HepG2 (cell line): ENCODE results near the gene SLC16A4. TPM values are rescaled to one million over a fixed set of nuclear protein-coding genes. Genes with fewer than 3 reads are reported as not detected.

ENCODE experiments used
- ASH2L ChIP-seq: fragments of 300-600, 200-600 bp; sonication (generic); IDR thresholded peaks from 2 replicates; pipeline ENCODE4 v1.7.0; 2017; ENCODE audit warnings: low read depth, mild to moderate bottlenecking, moderate library complexity, mixed read lengths, low read length; ENCODE audit not compliant: insufficient read length
- DNMT3B ChIP-seq: conservative IDR thresholded peaks from 2 replicates; pipeline ENCODE4 v1.6.1; 2016; ENCODE audit warnings: missing biosample characterization, control low read depth
- ERF ChIP-seq: IDR thresholded peaks from 2 replicates; pipeline ENCODE4 v1.6.1; 2018; ENCODE audit warnings: missing biosample characterization, missing genetic modification reagents
- HNRNPL ChIP-seq: fragments of 200-400 bp; formaldehyde crosslinking; IDR thresholded peaks from 2 replicates; pipeline ENCODE4 v1.6.1; 2017; ENCODE audit warnings: mild to moderate bottlenecking, low read depth, low read length
- JARID2 ChIP-seq: sonication (generic); formaldehyde crosslinking; IDR thresholded peaks from 2 replicates; pipeline ENCODE4 v1.8.1; 2023; ENCODE audit warnings: missing genetic modification reagents, inconsistent platforms; ENCODE audit not compliant: insufficient replicate concordance
- KLF16 ChIP-seq, 2 experiments: sonication (generic) in 1 of 2; formaldehyde crosslinking in 1 of 2; IDR thresholded peaks; 2 replicates each; pipeline versions ENCODE4 v1.6.1 to v1.8.0; 2016 to 2023; ENCODE audit warnings: missing genetic modification reagents in 2 of 2, missing compliant biosample characterization in 1 of 2
- MTA3 ChIP-seq: sonication (generic); formaldehyde crosslinking; IDR thresholded peaks from 2 replicates; pipeline ENCODE4 v1.4.0; 2020; ENCODE audit warnings: missing genetic modification reagents
- NKX3-1 ChIP-seq: sonication (generic); formaldehyde crosslinking; IDR thresholded peaks from 2 replicates; pipeline ENCODE4 v1.5.0; 2020; ENCODE audit warnings: missing genetic modification reagents
- POLR2AphosphoS5 ChIP-seq: IDR thresholded peaks from 2 replicates; pipeline ENCODE4 v1.6.1; 2012; ENCODE audit warnings: low read depth, low read length
- SRSF1 ChIP-seq: fragments of 200-400 bp; formaldehyde crosslinking; optimal IDR thresholded peaks from 2 replicates; pipeline ENCODE3; 2017; ENCODE audit warnings: mild to moderate bottlenecking, low read depth, low read length, moderate library complexity
- TMF1 ChIP-seq: sonication (generic); formaldehyde crosslinking; IDR thresholded peaks from 2 replicates; pipeline ENCODE4 v1.8.1; 2022; ENCODE audit warnings: low read depth, missing genetic modification reagents
- ZFYVE20 ChIP-seq: sonication (generic); formaldehyde crosslinking; IDR thresholded peaks from 2 replicates; pipeline ENCODE4 v1.8.0; 2023; ENCODE audit warnings: low read depth, mild to moderate bottlenecking, moderate library complexity, missing genetic modification reagents, borderline replicate concordance
- ZNF20 ChIP-seq: sonication (generic); formaldehyde crosslinking; IDR thresholded peaks from 2 replicates; pipeline ENCODE4 v1.4.0; 2020; ENCODE audit warnings: mild to moderate bottlenecking, moderate library complexity, missing genetic modification reagents
- ZNF232 ChIP-seq: sonication (generic); formaldehyde crosslinking; IDR thresholded peaks from 2 replicates; pipeline ENCODE4 v1.4.0; 2020; ENCODE audit warnings: missing genetic modification reagents, borderline replicate concordance
- ZNF264 ChIP-seq: sonication (generic); formaldehyde crosslinking; IDR thresholded peaks from 2 replicates; pipeline ENCODE4 v1.4.0; 2020; ENCODE audit warnings: missing genetic modification reagents
- ZNF446 ChIP-seq: sonication (generic); formaldehyde crosslinking; IDR thresholded peaks from 2 replicates; pipeline ENCODE4 v1.5.0; 2020; ENCODE audit warnings: mild to moderate bottlenecking, missing genetic modification reagents
- ZNF547 ChIP-seq: sonication (generic); formaldehyde crosslinking; IDR thresholded peaks from 2 replicates; pipeline ENCODE4 v1.5.1; 2020; ENCODE audit warnings: mild to moderate bottlenecking, missing genetic modification reagents
- ZNF879 ChIP-seq: sonication (generic); formaldehyde crosslinking; IDR thresholded peaks from 2 replicates; pipeline ENCODE4 v1.8.1; 2023; ENCODE audit warnings: missing genetic modification reagents
- ZSCAN9 ChIP-seq: IDR thresholded peaks from 2 replicates; pipeline ENCODE4 v1.6.1; 2016; ENCODE audit warnings: borderline replicate concordance
- polyA plus RNA-seq, 8 experiments: library from polyadenylated mRNA; depleted of rRNA in 3 of 8; stranded (reverse) in 7 of 8; unstranded in 1 of 8; fragments of >200 nt; fragmentation: Illumina TruSeq in 4 of 8; extraction: Trizol in 4 of 8; gene quantifications; 2 replicates each; pipeline versions ENCODE4 v1.2.1 to v1.2.3, GENCODE V29; 2011 to 2016; ENCODE audit warnings: low read depth in 4 of 8, missing spikeins in 1 of 8, mixed read lengths in 1 of 8; ENCODE audit not compliant: insufficient read depth in 1 of 8
- total RNA-seq, 5 experiments: library from RNA; depleted of rRNA; stranded (reverse); fragments of >200 nt; fragmentation: Illumina TruSeq; extraction: Trizol; gene quantifications; 2 replicates each; pipeline ENCODE4 v1.2.3, GENCODE V29; 2016; ENCODE audit warnings: low read depth in 1 of 5
- TF ChIP-seq, protein P1 (sequence below): sonication (generic); formaldehyde crosslinking; IDR thresholded peaks from 2 replicates; pipeline ENCODE4 v1.8.1; 2023; ENCODE audit warnings: mild to moderate bottlenecking, moderate library complexity, missing genetic modification reagents
- TF ChIP-seq, protein P2 (sequence below): sonication (generic); formaldehyde crosslinking; conservative IDR thresholded peaks from 2 replicates; pipeline ENCODE4 v1.8.0; 2022; ENCODE audit warnings: missing genetic modification reagents
- TF ChIP-seq, protein P3 (sequence below), 2 experiments: sonication (generic) in 1 of 2; formaldehyde crosslinking in 1 of 2; IDR thresholded peaks; 2 replicates each; pipeline versions ENCODE4 v1.6.1 to v1.9.0; 2014 to 2022; ENCODE audit warnings: antibody characterized with exemption in 1 of 2, borderline replicate concordance in 1 of 2, inconsistent platforms in 1 of 2, low read depth in 1 of 2, missing genetic modification reagents in 1 of 2

SLC16A4 gene
- total and polyA plus RNA-seq, 2 of the 13 experiments (the other 11 are each of a cell fraction or from before 2014, with no cell fraction given): 1.1 to 1.5 TPM

DNA sequence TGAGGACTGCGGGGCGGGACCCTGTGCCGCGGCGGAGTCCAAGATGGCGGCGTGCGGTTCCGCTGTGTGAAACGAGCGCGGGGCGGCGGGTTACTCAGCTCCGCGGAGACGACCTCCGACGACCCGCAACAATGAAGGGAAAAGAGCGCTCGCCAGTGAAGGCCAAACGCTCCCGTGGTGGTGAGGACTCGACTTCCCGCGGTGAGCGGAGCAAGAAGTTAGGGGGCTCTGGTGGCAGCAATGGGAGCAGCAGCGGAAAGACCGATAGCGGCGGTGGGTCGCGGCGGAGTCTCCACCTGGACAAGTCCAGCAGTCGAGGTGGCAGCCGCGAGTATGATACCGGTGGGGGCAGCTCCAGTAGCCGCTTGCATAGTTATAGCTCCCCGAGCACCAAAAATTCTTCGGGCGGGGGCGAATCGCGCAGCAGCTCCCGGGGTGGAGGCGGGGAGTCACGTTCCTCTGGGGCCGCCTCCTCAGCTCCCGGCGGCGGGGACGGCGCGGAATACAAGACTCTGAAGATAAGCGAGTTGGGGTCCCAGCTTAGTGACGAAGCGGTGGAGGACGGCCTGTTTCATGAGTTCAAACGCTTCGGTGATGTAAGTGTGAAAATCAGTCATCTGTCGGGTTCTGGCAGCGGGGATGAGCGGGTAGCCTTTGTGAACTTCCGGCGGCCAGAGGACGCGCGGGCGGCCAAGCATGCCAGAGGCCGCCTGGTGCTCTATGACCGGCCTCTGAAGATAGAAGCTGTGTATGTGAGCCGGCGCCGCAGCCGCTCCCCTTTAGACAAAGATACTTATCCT lies 51.2 kb downstream of the SLC16A4 start (continued):
- TF ChIP-seq, protein P1, sequence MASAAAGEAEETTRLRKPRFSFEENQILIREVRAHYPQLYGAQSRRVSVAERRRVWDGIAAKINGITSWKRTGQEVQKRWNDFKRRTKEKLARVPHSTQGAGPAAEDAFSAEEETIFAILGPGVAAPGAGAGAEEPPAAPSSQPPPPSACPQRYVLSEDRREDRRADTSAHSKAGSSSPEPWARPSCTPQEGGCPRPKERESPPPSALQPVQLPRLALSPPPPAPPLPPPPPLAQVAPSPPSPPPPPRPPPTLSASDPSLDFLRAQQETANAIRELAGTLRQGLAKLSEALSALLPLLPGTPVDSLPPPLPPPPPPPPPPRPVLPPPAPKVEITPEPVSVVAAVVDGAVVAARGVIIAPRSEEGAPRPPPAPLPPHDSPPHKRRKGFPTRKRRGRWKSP (CRISPR knock-in tag): no peak
- TF ChIP-seq MTA3 (CRISPR knock-in tag) (no peak), HNRNPL (peak; percentile 57; the same call in 1 of the 2 replicates), NKX3-1 (CRISPR knock-in tag) (no peak), ZNF20 (CRISPR knock-in tag) (no peak), ERF (CRISPR knock-in tag) (no peak), ASH2L (peak; percentile 95), TMF1 (no peak), ZSCAN9 (CRISPR knock-in tag) (no peak), JARID2 (no peak), ZNF446 (CRISPR knock-in tag) (no peak), POLR2AphosphoS5 (peak; percentile 78), ZNF879 (no peak), SRSF1 (peak; percentile 79), ZNF264 (CRISPR knock-in tag) (peak; percentile 47; the same call in 1 of the 2 replicates), ZNF232 (CRISPR knock-in tag) (no peak), ZFYVE20 (CRISPR knock-in tag) (no peak), KLF16 (CRISPR knock-in tag; IDR thresholded peaks at IDR 0.05) (no peak), ZNF547 (CRISPR knock-in tag) (no peak; the same call in 1 of the 2 replicates), DNMT3B (CRISPR knock-in tag) (no peak)
- TF ChIP-seq, protein P2, sequence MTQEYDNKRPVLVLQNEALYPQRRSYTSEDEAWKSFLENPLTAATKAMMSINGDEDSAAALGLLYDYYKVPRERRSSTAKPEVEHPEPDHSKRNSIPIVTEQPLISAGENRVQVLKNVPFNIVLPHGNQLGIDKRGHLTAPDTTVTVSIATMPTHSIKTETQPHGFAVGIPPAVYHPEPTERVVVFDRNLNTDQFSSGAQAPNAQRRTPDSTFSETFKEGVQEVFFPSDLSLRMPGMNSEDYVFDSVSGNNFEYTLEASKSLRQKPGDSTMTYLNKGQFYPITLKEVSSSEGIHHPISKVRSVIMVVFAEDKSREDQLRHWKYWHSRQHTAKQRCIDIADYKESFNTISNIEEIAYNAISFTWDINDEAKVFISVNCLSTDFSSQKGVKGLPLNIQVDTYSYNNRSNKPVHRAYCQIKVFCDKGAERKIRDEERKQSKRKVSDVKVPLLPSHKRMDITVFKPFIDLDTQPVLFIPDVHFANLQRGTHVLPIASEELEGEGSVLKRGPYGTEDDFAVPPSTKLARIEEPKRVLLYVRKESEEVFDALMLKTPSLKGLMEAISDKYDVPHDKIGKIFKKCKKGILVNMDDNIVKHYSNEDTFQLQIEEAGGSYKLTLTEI (CRISPR knock-in tag): no peak
- TF ChIP-seq, protein P3, sequence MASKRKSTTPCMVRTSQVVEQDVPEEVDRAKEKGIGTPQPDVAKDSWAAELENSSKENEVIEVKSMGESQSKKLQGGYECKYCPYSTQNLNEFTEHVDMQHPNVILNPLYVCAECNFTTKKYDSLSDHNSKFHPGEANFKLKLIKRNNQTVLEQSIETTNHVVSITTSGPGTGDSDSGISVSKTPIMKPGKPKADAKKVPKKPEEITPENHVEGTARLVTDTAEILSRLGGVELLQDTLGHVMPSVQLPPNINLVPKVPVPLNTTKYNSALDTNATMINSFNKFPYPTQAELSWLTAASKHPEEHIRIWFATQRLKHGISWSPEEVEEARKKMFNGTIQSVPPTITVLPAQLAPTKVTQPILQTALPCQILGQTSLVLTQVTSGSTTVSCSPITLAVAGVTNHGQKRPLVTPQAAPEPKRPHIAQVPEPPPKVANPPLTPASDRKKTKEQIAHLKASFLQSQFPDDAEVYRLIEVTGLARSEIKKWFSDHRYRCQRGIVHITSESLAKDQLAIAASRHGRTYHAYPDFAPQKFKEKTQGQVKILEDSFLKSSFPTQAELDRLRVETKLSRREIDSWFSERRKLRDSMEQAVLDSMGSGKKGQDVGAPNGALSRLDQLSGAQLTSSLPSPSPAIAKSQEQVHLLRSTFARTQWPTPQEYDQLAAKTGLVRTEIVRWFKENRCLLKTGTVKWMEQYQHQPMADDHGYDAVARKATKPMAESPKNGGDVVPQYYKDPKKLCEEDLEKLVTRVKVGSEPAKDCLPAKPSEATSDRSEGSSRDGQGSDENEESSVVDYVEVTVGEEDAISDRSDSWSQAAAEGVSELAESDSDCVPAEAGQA (IDR thresholded peaks at IDR 0.05; ENCODE audit: low read depth): peak; percentile 83
- TF ChIP-seq, protein P3 (CRISPR knock-in tag; IDR thresholded peaks at IDR 0.05; ENCODE audit: borderline replicate concordance): no peak
